ENCODE measurements around the gene MYH15. TPM values are rescaled to one million over a fixed set of nuclear protein-coding genes. Genes with fewer than 3 reads are reported as not detected.

Gene MYH15
- total and polyA plus RNA-seq, 2 experiments from 2014 or later, result 1.5 TPM

DNA sequence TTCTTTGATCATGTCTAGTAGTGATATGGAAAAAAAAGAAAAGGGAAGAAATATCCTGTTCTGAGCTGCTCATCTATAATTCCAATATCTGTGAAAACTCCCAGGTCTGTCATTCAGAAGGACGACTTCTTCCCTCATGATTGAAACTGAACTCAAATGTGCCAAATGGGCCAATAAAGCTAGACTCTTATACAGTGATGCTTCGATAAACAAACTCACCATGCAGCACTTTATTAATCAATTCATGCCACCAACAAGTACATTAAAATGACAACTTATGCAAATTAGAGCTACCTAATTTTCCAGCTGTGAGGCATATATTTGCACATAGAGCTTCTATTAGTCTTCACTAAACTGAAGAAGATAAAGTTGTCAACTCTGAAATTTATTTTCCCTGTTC, 15.6 kb upstream of the MYH15 start:
- no peak overlapping the region for H2AFZ ChIP-seq
- no peaks in the 10 kb centered on the region for H3K36me3 ChIP-seq (replicated peaks; ENCODE audit: insufficient read depth, low read depth)
- no peaks in the 10 kb centered on the region for H3K9me2 ChIP-seq (replicated peaks; ENCODE audit: insufficient read depth)
- TF ChIP-seq EZH2phosphoT487 (IDR thresholded peaks at IDR 0.05; ENCODE audit: low read depth, severe bottlenecking, unreplicated experiment), result no peak
- no peak for TF ChIP-seq EZH2 (IDR thresholded peaks at IDR 0.05; ENCODE audit: borderline replicate concordance)
- TF ChIP-seq, protein P1, sequence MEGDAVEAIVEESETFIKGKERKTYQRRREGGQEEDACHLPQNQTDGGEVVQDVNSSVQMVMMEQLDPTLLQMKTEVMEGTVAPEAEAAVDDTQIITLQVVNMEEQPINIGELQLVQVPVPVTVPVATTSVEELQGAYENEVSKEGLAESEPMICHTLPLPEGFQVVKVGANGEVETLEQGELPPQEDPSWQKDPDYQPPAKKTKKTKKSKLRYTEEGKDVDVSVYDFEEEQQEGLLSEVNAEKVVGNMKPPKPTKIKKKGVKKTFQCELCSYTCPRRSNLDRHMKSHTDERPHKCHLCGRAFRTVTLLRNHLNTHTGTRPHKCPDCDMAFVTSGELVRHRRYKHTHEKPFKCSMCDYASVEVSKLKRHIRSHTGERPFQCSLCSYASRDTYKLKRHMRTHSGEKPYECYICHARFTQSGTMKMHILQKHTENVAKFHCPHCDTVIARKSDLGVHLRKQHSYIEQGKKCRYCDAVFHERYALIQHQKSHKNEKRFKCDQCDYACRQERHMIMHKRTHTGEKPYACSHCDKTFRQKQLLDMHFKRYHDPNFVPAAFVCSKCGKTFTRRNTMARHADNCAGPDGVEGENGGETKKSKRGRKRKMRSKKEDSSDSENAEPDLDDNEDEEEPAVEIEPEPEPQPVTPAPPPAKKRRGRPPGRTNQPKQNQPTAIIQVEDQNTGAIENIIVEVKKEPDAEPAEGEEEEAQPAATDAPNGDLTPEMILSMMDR (IDR thresholded peaks at IDR 0.05; ENCODE audit: poor library complexity), result no peak
- H3K4me2 ChIP-seq, result no peak overlapping the region
- H3K4me3 ChIP-seq, result no peak overlapping the region
- no peak overlapping the region for H3K27ac ChIP-seq
- no peaks in the 10 kb centered on the region for H3K27me3 ChIP-seq
- H4K20me1 ChIP-seq (ENCODE audit: insufficient read depth, poor library complexity, severe bottlenecking), result no peaks in the 10 kb centered on the region
- WGBS (ENCODE audit: low lambda C conversion rate, missing lambda C conversion rate), result 93% methylated on average over 2 of the region's 2 CpGs
- no peaks in the 10 kb centered on the region for H3K9me3 ChIP-seq (ENCODE audit: low read depth)
- H3K79me2 ChIP-seq, result no peaks in the 10 kb centered on the region
- DNase-seq (ENCODE audit: low spot score), result no peak
- no peaks in the 10 kb centered on the region for H3K4me1 ChIP-seq (ENCODE audit: insufficient read depth)

DNA sequence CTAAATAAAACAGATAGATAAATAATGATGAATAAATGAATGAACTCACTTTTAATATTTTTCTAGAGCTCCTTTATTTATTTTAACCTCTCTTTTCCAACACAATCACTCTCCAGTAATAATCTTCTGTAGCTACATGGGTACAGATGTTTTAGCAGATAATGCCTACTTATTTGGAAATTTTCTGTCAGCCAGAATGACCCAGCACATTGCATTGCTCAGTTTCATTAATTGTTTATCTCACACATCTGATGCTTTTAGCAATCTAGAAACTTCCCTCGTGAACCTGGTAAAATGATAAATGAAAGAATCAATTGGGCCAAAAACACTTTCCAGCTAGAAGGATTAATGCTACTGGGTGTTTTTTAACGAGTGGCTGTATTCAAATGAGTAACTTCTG, 14.9 kb upstream of the MYH15 start:
- TF ChIP-seq, protein P1 (IDR thresholded peaks at IDR 0.05; ENCODE audit: poor library complexity), result no peak
- no peak for TF ChIP-seq EZH2 (IDR thresholded peaks at IDR 0.05; ENCODE audit: borderline replicate concordance)
- no peaks in the 10 kb centered on the region for H3K4me1 ChIP-seq (ENCODE audit: insufficient read depth)
- H4K20me1 ChIP-seq (ENCODE audit: insufficient read depth, poor library complexity, severe bottlenecking), result no peaks in the 10 kb centered on the region
- H3K27ac ChIP-seq, result no peak overlapping the region
- no peak overlapping the region for H2AFZ ChIP-seq
- no peaks in the 10 kb centered on the region for H3K9me3 ChIP-seq (ENCODE audit: low read depth)
- no peak for DNase-seq (ENCODE audit: low spot score)
- no peak overlapping the region for H3K4me2 ChIP-seq
- 85% methylated on average over 2 of the region's 2 CpGs for WGBS (ENCODE audit: low lambda C conversion rate, missing lambda C conversion rate)
- no peaks in the 10 kb centered on the region for H3K27me3 ChIP-seq
- no peaks in the 10 kb centered on the region for H3K79me2 ChIP-seq
- H3K36me3 ChIP-seq (replicated peaks; ENCODE audit: insufficient read depth, low read depth), result no peaks in the 10 kb centered on the region
- no peaks in the 10 kb centered on the region for H3K9me2 ChIP-seq (replicated peaks; ENCODE audit: insufficient read depth)
- no peak overlapping the region for H3K4me3 ChIP-seq

DNA sequence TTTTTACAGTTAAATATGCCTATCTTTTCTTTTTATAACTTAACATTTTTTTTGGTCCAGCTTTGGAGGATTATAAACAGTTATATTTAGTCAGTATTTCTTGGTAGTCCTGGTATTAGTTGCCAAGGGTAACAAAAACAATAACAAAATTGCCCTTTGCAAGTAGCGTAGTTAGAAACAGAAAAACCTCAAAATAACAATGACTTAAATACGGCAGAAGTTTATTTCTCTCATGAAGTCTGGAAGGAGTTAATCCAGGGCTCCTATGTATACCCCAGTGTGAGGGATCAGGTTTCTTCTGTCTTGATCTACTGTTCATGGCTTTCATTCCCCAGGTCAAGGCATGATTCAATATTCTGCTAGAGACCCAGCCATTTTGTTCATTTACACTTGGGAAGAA, 14.1 kb upstream of the MYH15 start:
- Histone ChIP-seq H3K27me3 (no peaks in the 10 kb centered on the region), H3K27ac (no peak overlapping the region), H3K79me2 (no peaks in the 10 kb centered on the region), H3K4me2 (no peak overlapping the region), H3K4me1 (ENCODE audit: insufficient read depth) (no peaks in the 10 kb centered on the region), H3K36me3 (replicated peaks; ENCODE audit: insufficient read depth, low read depth) (no peaks in the 10 kb centered on the region), H3K9me2 (replicated peaks; ENCODE audit: insufficient read depth) (no peaks in the 10 kb centered on the region), H2AFZ (no peak overlapping the region), H3K4me3 (no peak overlapping the region), H3K9me3 (ENCODE audit: low read depth) (no peaks in the 10 kb centered on the region), H4K20me1 (ENCODE audit: insufficient read depth, poor library complexity, severe bottlenecking) (no peaks in the 10 kb centered on the region)
- no peak for DNase-seq (ENCODE audit: low spot score)
- 31% methylated on average over 2 of the region's 2 CpGs for WGBS (ENCODE audit: low lambda C conversion rate, missing lambda C conversion rate)
- TF ChIP-seq, protein P1 (IDR thresholded peaks at IDR 0.05; ENCODE audit: poor library complexity), result no peak

DNA sequence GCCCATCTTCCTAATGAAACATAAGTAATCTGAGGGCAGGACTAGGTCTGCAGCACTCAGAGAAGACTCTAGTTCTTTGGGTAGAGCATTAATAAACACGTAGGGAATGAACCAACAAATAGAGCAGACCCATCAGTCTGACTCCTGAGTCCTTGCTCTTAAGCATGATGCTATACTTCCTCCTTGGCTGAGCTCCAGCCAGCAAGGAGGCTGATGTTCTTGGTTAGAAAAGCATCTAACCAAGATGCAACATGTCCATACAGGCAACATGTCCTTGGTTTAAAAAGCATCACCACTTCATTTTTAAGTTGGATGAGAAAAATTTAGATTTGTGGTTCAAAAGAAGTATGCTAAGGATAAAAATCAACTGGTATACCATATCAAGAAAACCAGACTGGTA, 8.5 kb upstream of the MYH15 start:
- no peaks in the 10 kb centered on the region for H3K4me1 ChIP-seq (ENCODE audit: insufficient read depth)
- WGBS (ENCODE audit: low lambda C conversion rate, missing lambda C conversion rate), result 82% methylated on average over 1 of the region's 1 CpG

More for the DNA sequence above, 8.5 kb upstream of the MYH15 start:
- DNase-seq (ENCODE audit: low spot score), result no peak
- no peak overlapping the region for H3K4me2 ChIP-seq
- H4K20me1 ChIP-seq (ENCODE audit: insufficient read depth, poor library complexity, severe bottlenecking), result no peaks in the 10 kb centered on the region
- no peaks in the 10 kb centered on the region for H3K9me3 ChIP-seq (ENCODE audit: low read depth)
- TF ChIP-seq, protein P1 (IDR thresholded peaks at IDR 0.05; ENCODE audit: poor library complexity), result no peak
- TF ChIP-seq EZH2phosphoT487 (IDR thresholded peaks at IDR 0.05; ENCODE audit: low read depth, severe bottlenecking, unreplicated experiment) (no peak), EZH2 (IDR thresholded peaks at IDR 0.05; ENCODE audit: borderline replicate concordance) (no peak)
- H3K4me3 ChIP-seq, result no peak overlapping the region
- H3K79me2 ChIP-seq, result no peaks in the 10 kb centered on the region
- H3K36me3 ChIP-seq (replicated peaks; ENCODE audit: insufficient read depth, low read depth), result no peaks in the 10 kb centered on the region
- no peak overlapping the region for H2AFZ ChIP-seq
- H3K27me3 ChIP-seq, result no peaks in the 10 kb centered on the region
- no peak overlapping the region for H3K27ac ChIP-seq
- no peaks in the 10 kb centered on the region for H3K9me2 ChIP-seq (replicated peaks; ENCODE audit: insufficient read depth)

Data from hepatocyte (in vitro differentiated cells).